Subcutaneous abdominal adipose tissue (tissue), 5 donors: ENCODE data around the gene EIF5A.
A peak's percentile ranks its signal among the peaks of the same experiment; 100 is the strongest.

ENCODE experiments used
- H3K27ac ChIP-seq: one replicate; pipeline ENCODE4 v1.7.0; 2013; ENCODE audit warnings: low read depth, mild to moderate bottlenecking, inconsistent platforms, low read length, moderate library complexity
- H3K27me3 ChIP-seq, 5 donors: one replicate each; pipeline ENCODE4 v1.7.0; 2013; ENCODE audit warnings: low read length in 5 of 5, inconsistent platforms in 1 of 5; ENCODE audit not compliant: control insufficient read depth in 5 of 5, insufficient read depth in 4 of 5
- H3K36me3 ChIP-seq, 5 donors: one replicate each; pipeline ENCODE4 v1.7.0; 2013; ENCODE audit warnings: low read length in 5 of 5; ENCODE audit not compliant: control insufficient read depth in 5 of 5, insufficient read depth in 5 of 5
- H3K4me1 ChIP-seq, 5 donors: one replicate each; pipeline ENCODE4 v1.7.0; 2013; ENCODE audit warnings: low read length in 5 of 5, mild to moderate bottlenecking in 3 of 5, moderate library complexity in 1 of 5; ENCODE audit not compliant: control insufficient read depth in 5 of 5, insufficient read depth in 5 of 5
- H3K4me3 ChIP-seq, 5 donors: one replicate each; pipeline ENCODE4 v1.7.0; 2013; ENCODE audit warnings: low read length in 5 of 5, low read depth in 1 of 5
- H3K9ac ChIP-seq, 5 donors: one replicate each; pipeline ENCODE4 v1.7.0; 2013; ENCODE audit warnings: low read length in 5 of 5, mild to moderate bottlenecking in 4 of 5, moderate library complexity in 3 of 5
- H3K9me3 ChIP-seq, 5 donors: one replicate each; pipeline ENCODE4 v1.7.0; 2013; ENCODE audit warnings: low read length in 5 of 5; ENCODE audit not compliant: control insufficient read depth in 5 of 5
- donor health status: healthy.
- donor health status: healthy.
- donor health status: healthy.
- donor health status: healthy.
- donor health status: healthy.

The EIF5A gene

GRCh38 chr17:7313088-7313889 lies 5.9 kb downstream of the EIF5A start:
- Histone ChIP-seq H3K4me1 (peaks cover 15 to 57% (median 44%) of the 10 kb centered on the region in 5 donors), H3K27me3 (no peaks in the 10 kb centered on the region), H3K9me3 (no peaks in the 10 kb centered on the region), H3K27ac (no peak overlapping the region), H3K36me3 (peaks cover 7 to 63% (median 58%) of the 10 kb centered on the region in 5 donors), H3K9ac (no peak overlapping the region), H3K4me3 (peak overlapping the region in 1 of 5 donors; percentile 20)

- Histone ChIP-seq H3K27ac (peak overlapping the region; percentile 90), H3K4me1 (peaks cover 10 to 49% (median 40%) of the 10 kb centered on the region in 5 donors), H3K36me3 (peaks cover 7 to 71% (median 66%) of the 10 kb centered on the region in 5 donors), H3K4me3 (peak overlapping the region; percentile 68 to 87 (median 80)), H3K9me3 (no peaks in the 10 kb centered on the region), H3K27me3 (no peaks in the 10 kb centered on the region), H3K9ac (peak overlapping the region; percentile 75 to 92 (median 84))
These were observed 6.7 kb downstream of the EIF5A start for GRCh38 chr17:7313890-7314718.

GRCh38 chr17:7314719-7315569 lies 7.5 kb downstream of the EIF5A start, which contains the start of gene GPS2:
TSS of gene GPS2 (minus strand) at chr17:7315360. CDS start at chr17:7315052, 308 bp downstream.
- Histone ChIP-seq H3K9me3 (no peaks in the 10 kb centered on the region), H3K36me3 (peaks cover 7 to 65% (median 62%) of the 10 kb centered on the region in 5 donors), H3K4me3 (peak within 1 kb of the TSS; percentile 68 to 87 (median 80)), H3K27me3 (no peaks in the 10 kb centered on the region), H3K9ac (peak within 1 kb of the TSS; percentile 75 to 92 (median 84)), H3K27ac (peak within 1 kb of the TSS; percentile 90), H3K4me1 (peaks cover 5 to 41% (median 31%) of the 10 kb centered on the region in 5 donors)

- H3K9ac ChIP-seq = peak overlapping the region in 4 of 5 donors; percentile 77 to 87 (median 82)
- H3K36me3 ChIP-seq = peaks cover 2 to 64% (median 61%) of the 10 kb centered on the region in 5 donors
- H3K9me3 ChIP-seq = no peaks in the 10 kb centered on the region
- peaks cover 5 to 33% (median 29%) of the 10 kb centered on the region in 5 donors for H3K4me1 ChIP-seq
- H3K27me3 ChIP-seq = no peaks in the 10 kb centered on the region
- peak overlapping the region; percentile 31 to 87 (median 80) for H3K4me3 ChIP-seq
- peak overlapping the region; percentile 90 for H3K27ac ChIP-seq
These were observed 8.3 kb downstream of the EIF5A start for GRCh38 chr17:7315570-7316235.

GRCh38 chr17:7317161-7317803 lies 9.9 kb downstream of the EIF5A start:
- H3K36me3 ChIP-seq = peaks cover 0 to 67% (median 64%) of the 10 kb centered on the region in 5 donors
- H3K9ac ChIP-seq = no peak overlapping the region
- H3K27ac ChIP-seq = no peak overlapping the region
- H3K4me1 ChIP-seq = peaks cover 3 to 33% (median 28%) of the 10 kb centered on the region in 5 donors
- no peaks in the 10 kb centered on the region for H3K9me3 ChIP-seq
- H3K4me3 ChIP-seq = no peak overlapping the region
- H3K27me3 ChIP-seq = no peaks in the 10 kb centered on the region

- Histone ChIP-seq H3K27ac (no peak overlapping the region), H3K9ac (no peak overlapping the region), H3K4me1 (peaks cover 3 to 24% (median 24%) of the 10 kb centered on the region in 5 donors), H3K4me3 (no peak overlapping the region), H3K36me3 (peaks cover 0 to 67% (median 64%) of the 10 kb centered on the region in 5 donors), H3K9me3 (no peaks in the 10 kb centered on the region), H3K27me3 (no peaks in the 10 kb centered on the region)
These were observed 10.9 kb downstream of the EIF5A start for GRCh38 chr17:7318121-7318860.

GRCh38 chr17:7321466-7321865 lies 14.0 kb downstream of the EIF5A start:
- H3K36me3 ChIP-seq = peaks cover 0 to 86% (median 85%) of the 10 kb centered on the region in 5 donors
- no peak overlapping the region for H3K4me3 ChIP-seq
- H3K27ac ChIP-seq = no peak overlapping the region

GRCh38 chr17:7322520-7323194 lies 15.2 kb downstream of the EIF5A start:
- Histone ChIP-seq H3K9me3 (no peaks in the 10 kb centered on the region), H3K27ac (no peak overlapping the region), H3K4me1 (peaks cover 0 to 3% (median 0%) of the 10 kb centered on the region in 5 donors), H3K4me3 (no peak overlapping the region), H3K36me3 (peaks cover 0 to 86% (median 81%) of the 10 kb centered on the region in 5 donors), H3K9ac (peak overlapping the region in 1 of 5 donors; percentile 14), H3K27me3 (no peaks in the 10 kb centered on the region)

More at GRCh38 chr17:7321466-7321865, 14.0 kb downstream of the EIF5A start:
- H3K9me3 ChIP-seq = no peaks in the 10 kb centered on the region
- no peaks in the 10 kb centered on the region for H3K27me3 ChIP-seq
- no peaks in the 10 kb centered on the region for H3K4me1 ChIP-seq
- no peak overlapping the region for H3K9ac ChIP-seq
